NB4 (cell line): ENCODE results near the gene CAMSAP3.

ENCODE experiments used
- CTCF ChIP-seq: IDR thresholded peaks from one replicate; pipeline ENCODE4 v1.5.1; 2012; ENCODE audit warnings: low read depth, low read length
- MYC ChIP-seq: IDR thresholded peaks from 2 replicates; pipeline ENCODE4 v1.6.1; 2011; ENCODE audit warnings: low read depth, low read length
- POLR2A ChIP-seq: IDR thresholded peaks from 2 replicates; pipeline ENCODE4 v1.6.1; 2011; ENCODE audit warnings: mild to moderate bottlenecking; ENCODE audit not compliant: insufficient read length; ENCODE audit errors: extremely low read depth
- TF ChIP-seq, protein P1 (sequence below): IDR thresholded peaks from 2 replicates; pipeline ENCODE4 v1.6.1; 2011; ENCODE audit warnings: low read depth, low read length

DNA sequence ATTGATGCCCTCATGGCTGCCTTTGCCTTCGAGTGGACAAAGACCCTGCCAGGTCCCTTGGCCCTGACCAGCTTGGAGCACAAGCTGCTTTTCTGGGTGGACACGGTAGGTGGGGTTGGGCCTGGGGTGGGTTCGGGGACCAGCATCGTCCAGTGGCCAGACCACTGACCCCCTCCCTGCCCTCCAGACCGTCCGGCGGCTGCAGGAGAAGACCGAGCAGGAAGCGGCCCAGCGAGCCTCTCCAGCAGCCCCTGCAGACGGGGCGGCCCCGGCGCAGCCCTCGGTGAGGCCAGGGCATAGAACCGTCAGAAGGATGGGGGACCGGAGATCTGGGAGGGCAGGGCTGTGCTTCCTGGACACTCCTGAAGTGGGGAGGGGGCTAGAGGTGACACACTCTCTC, 10.6 kb downstream of the CAMSAP3 start:
- no peak for TF ChIP-seq MYC
- TF ChIP-seq CTCF = no peak
- no peak for TF ChIP-seq POLR2A
- TF ChIP-seq, protein P1, sequence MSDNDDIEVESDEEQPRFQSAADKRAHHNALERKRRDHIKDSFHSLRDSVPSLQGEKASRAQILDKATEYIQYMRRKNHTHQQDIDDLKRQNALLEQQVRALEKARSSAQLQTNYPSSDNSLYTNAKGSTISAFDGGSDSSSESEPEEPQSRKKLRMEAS = no peak
